Measurements from ENCODE around the gene SLC16A10.

GRCh38 chr6:111038534-111039252 lies 48.6 kb upstream of the SLC16A10 start:
- TF ChIP-seq MAX (IDR thresholded peaks at IDR 0.05) (no peak), CTCF (IDR thresholded peaks at IDR 0.05; ENCODE audit: control extremely low read depth in 1 of 3, insufficient read depth in 1 of 3, low read depth in 1 of 3, low read length in 3 of 3) (no peak), RFX5 (IDR thresholded peaks at IDR 0.05; ENCODE audit: borderline replicate concordance, low read depth, low read length) (no peak), POLR2A (IDR thresholded peaks at IDR 0.05; ENCODE audit: control extremely low read depth in 1 of 2, low read depth in 2 of 2, low read length in 2 of 2) (no peak), EZH2 (IDR thresholded peaks at IDR 0.05; ENCODE audit: low read depth, low read length, severe bottlenecking) (no peak), POLR2AphosphoS5 (IDR thresholded peaks at IDR 0.05; ENCODE audit: low read depth, low read length) (no peak), CREB1 (IDR thresholded peaks at IDR 0.05) (no peak), ATF2 (IDR thresholded peaks at IDR 0.05; ENCODE audit: low read length) (no peak), NANOG (IDR thresholded peaks at IDR 0.05; ENCODE audit: insufficient read depth, low read depth, low read length, poor library complexity, severe bottlenecking) (no peak), ZNF274 (IDR thresholded peaks at IDR 0.05; ENCODE audit: borderline replicate concordance, extremely low read depth, low read length) (no peak), HDAC6 (IDR thresholded peaks at IDR 0.05; ENCODE audit: low read depth, low read length) (no peak), BRCA1 (IDR thresholded peaks at IDR 0.05; ENCODE audit: low read depth, low read length) (no peak)
